Neural progenitor cell (in vitro differentiated cells): ENCODE measurements around the gene FLVCR2. TPM values are rescaled to one million over a fixed set of nuclear protein-coding genes. Genes with fewer than 3 reads are reported as not detected.

Experiments
- DNase-seq: peaks from one replicate; pipeline ENCODE4 v3.0.0-alpha.2; 2016; ENCODE audit warnings: low spot score
- H2AFZ ChIP-seq: fragments of 200-600 bp; sonication (generic); replicated peaks from 2 replicates; pipeline ENCODE4 v1.6.1; 2016; ENCODE audit warnings: antibody characterized with exemption
- H3F3A ChIP-seq: fragments of 200-600 bp; sonication (generic); 2 replicates; pipeline ENCODE4 v1.6.1; 2016; ENCODE audit warnings: antibody characterized with exemption, low read depth
- H3K27ac ChIP-seq: fragments of 200-600 bp; sonication (generic); 2 replicates; pipeline ENCODE4 v1.5.1; 2016; ENCODE audit warnings: mild to moderate bottlenecking
- H3K27me3 ChIP-seq: fragments of 200-600 bp; sonication (generic); 2 replicates; pipeline ENCODE4 v1.6.1; 2016; ENCODE audit warnings: mild to moderate bottlenecking, moderate library complexity
- H3K36me3 ChIP-seq: fragments of 200-600 bp; sonication (generic); 2 replicates; pipeline ENCODE4 v1.5.1; 2016
- H3K4me1 ChIP-seq: fragments of 200-600 bp; sonication (generic); 2 replicates; pipeline ENCODE4 v1.6.1; 2016; ENCODE audit warnings: mixed run types
- H3K4me2 ChIP-seq: fragments of 200-600 bp; sonication (generic); 2 replicates; pipeline ENCODE4 v1.6.1; 2016
- H3K4me3 ChIP-seq: fragments of 200-600 bp; sonication (generic); 2 replicates; pipeline ENCODE4 v1.5.1; 2016
- H3K79me2 ChIP-seq: fragments of 200-600 bp; sonication (generic); 2 replicates; pipeline ENCODE4 v1.6.1; 2016; ENCODE audit warnings: low read depth
- H3K9ac ChIP-seq: fragments of 200-600 bp; sonication (generic); 2 replicates; pipeline ENCODE4 v1.6.1; 2016
- H3K9me3 ChIP-seq: fragments of 200-600 bp; sonication (generic); 2 replicates; pipeline ENCODE4 v1.5.1; 2016; ENCODE audit warnings: low read depth
- H4K20me1 ChIP-seq: fragments of 200-600 bp; sonication (generic); 2 replicates; pipeline ENCODE4 v1.6.1; 2016; ENCODE audit warnings: low read depth
- H3K27ac Mint-ChIP-seq: 3 replicates; pipeline ENCODE4 v1.8.0; 2021; ENCODE audit warnings: mixed read lengths
- H3K27me3 Mint-ChIP-seq: 2 replicates; pipeline ENCODE4 v1.8.0; 2022; ENCODE audit warnings: low read depth, mild to moderate bottlenecking, inconsistent platforms, moderate library complexity, mixed read lengths; ENCODE audit not compliant: insufficient read depth
- H3K36me3 Mint-ChIP-seq: 3 replicates; pipeline ENCODE4 v1.8.0; 2021; ENCODE audit warnings: mixed read lengths
- H3K4me1 Mint-ChIP-seq: 3 replicates; pipeline ENCODE4 v1.8.0; 2021; ENCODE audit warnings: mixed read lengths
- H3K4me3 Mint-ChIP-seq: 3 replicates; pipeline ENCODE4 v1.8.0; 2021; ENCODE audit warnings: mild to moderate bottlenecking, moderate library complexity, mixed read lengths
- H3K9me3 Mint-ChIP-seq: 3 replicates; pipeline ENCODE4 v1.8.0; 2020; ENCODE audit warnings: mixed read lengths
- EZH2 ChIP-seq: fragments of 200-600 bp; sonication (generic); IDR thresholded peaks from 2 replicates; pipeline ENCODE4 v1.6.1; 2017; ENCODE audit warnings: antibody characterized with exemption, mild to moderate bottlenecking, moderate library complexity
- EZH2phosphoT487 ChIP-seq: fragments of 200-600 bp; sonication (generic); IDR thresholded peaks from 2 replicates; pipeline ENCODE4 v1.6.1; 2017; ENCODE audit warnings: antibody characterized with exemption
- total RNA-seq: library from RNA; depleted of rRNA; stranded (reverse); fragments of >200 nt; gene quantifications from 2 replicates; pipeline ENCODE4 v1.2.3, GENCODE V29; 2015; ENCODE audit warnings: low replicate concordance
- TF ChIP-seq, protein P1 (sequence below): fragments of 200-600 bp; sonication (generic); IDR thresholded peaks from 2 replicates; pipeline ENCODE4 v1.5.1; 2017; ENCODE audit warnings: antibody characterized with exemption, mild to moderate bottlenecking

The FLVCR2 gene
- total RNA-seq, 1 donor from 2014 or later, result 1.7 TPM

DNA sequence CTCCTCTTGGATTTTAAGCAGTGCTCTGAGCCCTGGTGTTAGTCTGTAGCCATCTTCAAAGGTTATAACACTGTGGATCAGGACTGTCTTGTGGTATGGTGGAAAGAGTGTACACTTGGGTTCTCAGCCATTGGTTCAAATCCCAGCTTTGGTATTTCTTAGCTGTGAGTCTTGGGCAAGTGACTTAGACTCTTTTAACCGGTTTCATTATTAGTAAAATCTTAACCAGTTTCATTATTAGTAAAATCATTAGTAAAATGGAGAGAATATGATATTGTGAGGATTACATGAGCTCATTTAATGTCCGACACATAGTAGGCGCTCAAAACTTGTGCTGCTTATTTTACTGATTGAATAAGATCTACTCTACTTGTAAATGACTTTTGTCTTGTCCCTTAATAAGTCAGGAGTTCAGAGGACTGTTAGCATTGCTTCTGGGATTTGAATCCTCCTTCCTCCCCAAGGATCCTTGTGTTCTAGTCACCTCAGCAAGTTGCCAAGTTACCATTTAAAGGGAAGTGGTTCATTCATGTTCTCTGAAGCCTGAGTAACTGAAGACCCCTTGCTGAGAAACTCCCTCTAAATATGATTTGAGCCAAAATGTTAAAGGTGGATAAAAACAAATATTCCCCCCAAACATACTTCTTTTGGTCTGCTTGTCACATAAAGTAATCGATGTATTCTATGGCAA is 95.1 kb downstream of the FLVCR2 start:
- Histone ChIP-seq H4K20me1 (peaks cover 13% of the 10 kb centered on the region), H3K9me3 (no peaks in the 10 kb centered on the region), H3K4me1 (peaks cover 23% of the 10 kb centered on the region), H3K27me3 (no peaks in the 10 kb centered on the region), H3K4me2 (no peak overlapping the region), H3K79me2 (peaks cover 40% of the 10 kb centered on the region), H3K9ac (no peak overlapping the region), H2AFZ (no peak overlapping the region), H3K27ac (no peak overlapping the region), H3K36me3 (peaks cover 21% of the 10 kb centered on the region), H3F3A (no peaks in the 10 kb centered on the region), H3K4me3 (no peak overlapping the region)
- H3K27me3 Mint-ChIP-seq, result peaks cover 2% of the 10 kb centered on the region
- H3K4me3 Mint-ChIP-seq, result no peak overlapping the region
- peaks cover 15% of the 10 kb centered on the region for H3K4me1 Mint-ChIP-seq
- peaks cover 7% of the 10 kb centered on the region for H3K9me3 Mint-ChIP-seq
- H3K36me3 Mint-ChIP-seq, result peaks cover 37% of the 10 kb centered on the region
- peak overlapping the region; percentile 0 for H3K27ac Mint-ChIP-seq
- TF ChIP-seq EZH2 (no peak), EZH2phosphoT487 (no peak)
- TF ChIP-seq, protein P1, sequence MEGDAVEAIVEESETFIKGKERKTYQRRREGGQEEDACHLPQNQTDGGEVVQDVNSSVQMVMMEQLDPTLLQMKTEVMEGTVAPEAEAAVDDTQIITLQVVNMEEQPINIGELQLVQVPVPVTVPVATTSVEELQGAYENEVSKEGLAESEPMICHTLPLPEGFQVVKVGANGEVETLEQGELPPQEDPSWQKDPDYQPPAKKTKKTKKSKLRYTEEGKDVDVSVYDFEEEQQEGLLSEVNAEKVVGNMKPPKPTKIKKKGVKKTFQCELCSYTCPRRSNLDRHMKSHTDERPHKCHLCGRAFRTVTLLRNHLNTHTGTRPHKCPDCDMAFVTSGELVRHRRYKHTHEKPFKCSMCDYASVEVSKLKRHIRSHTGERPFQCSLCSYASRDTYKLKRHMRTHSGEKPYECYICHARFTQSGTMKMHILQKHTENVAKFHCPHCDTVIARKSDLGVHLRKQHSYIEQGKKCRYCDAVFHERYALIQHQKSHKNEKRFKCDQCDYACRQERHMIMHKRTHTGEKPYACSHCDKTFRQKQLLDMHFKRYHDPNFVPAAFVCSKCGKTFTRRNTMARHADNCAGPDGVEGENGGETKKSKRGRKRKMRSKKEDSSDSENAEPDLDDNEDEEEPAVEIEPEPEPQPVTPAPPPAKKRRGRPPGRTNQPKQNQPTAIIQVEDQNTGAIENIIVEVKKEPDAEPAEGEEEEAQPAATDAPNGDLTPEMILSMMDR, result no peak
- peak; percentile 26 for DNase-seq

DNA sequence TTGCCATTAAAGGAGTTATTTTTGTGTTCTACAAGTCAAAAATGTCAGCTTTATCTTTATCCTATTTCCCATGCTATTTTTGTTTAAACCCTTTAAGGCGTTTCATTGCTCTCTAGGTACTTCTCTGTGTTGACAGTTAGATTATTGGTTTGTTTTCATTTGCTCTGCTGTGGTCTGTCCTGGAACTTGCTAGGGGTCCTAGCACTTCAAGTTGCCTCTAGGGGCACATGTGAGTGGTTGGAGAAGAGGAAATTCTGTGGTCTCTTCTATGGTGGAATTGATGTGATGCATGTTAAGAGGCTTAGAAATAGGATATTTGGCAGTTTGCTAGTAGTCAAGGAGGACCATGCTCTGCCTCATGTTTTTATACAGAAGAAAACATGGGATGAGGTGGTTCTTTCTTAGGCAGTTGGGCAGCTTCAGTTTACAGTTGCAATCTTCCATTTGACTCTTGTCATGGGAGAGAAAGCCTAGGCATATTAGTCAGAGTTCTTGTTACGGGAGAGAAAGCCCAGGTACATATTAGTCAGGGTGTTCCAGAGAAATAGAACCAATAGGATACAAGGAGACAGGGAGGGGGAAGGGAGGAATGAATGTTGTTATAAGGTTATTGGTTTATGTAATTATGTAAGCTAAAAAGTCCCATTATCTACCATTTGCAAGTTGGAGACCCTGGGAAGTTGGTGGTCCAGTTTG is 97.0 kb downstream of the FLVCR2 start:
- Histone ChIP-seq H3K9me3 (no peaks in the 10 kb centered on the region), H4K20me1 (peaks cover 13% of the 10 kb centered on the region), H3K9ac (no peak overlapping the region), H3K79me2 (peaks cover 45% of the 10 kb centered on the region), H3K27me3 (no peaks in the 10 kb centered on the region), H3K4me1 (peaks cover 23% of the 10 kb centered on the region), H3K4me2 (no peak overlapping the region), H3K4me3 (no peak overlapping the region), H3F3A (no peaks in the 10 kb centered on the region), H3K27ac (no peak overlapping the region), H3K36me3 (peaks cover 16% of the 10 kb centered on the region), H2AFZ (no peak overlapping the region)
- Mint-ChIP-seq H3K36me3 (peaks cover 22% of the 10 kb centered on the region), H3K4me1 (peaks cover 20% of the 10 kb centered on the region), H3K4me3 (no peak overlapping the region), H3K27ac (peak overlapping the region; percentile 30), H3K27me3 (peaks cover 2% of the 10 kb centered on the region), H3K9me3 (peaks cover 7% of the 10 kb centered on the region)
- TF ChIP-seq EZH2phosphoT487, result no peak
- TF ChIP-seq, protein P1, result peak; percentile 39
- DNase-seq, result peak; percentile 21

DNA sequence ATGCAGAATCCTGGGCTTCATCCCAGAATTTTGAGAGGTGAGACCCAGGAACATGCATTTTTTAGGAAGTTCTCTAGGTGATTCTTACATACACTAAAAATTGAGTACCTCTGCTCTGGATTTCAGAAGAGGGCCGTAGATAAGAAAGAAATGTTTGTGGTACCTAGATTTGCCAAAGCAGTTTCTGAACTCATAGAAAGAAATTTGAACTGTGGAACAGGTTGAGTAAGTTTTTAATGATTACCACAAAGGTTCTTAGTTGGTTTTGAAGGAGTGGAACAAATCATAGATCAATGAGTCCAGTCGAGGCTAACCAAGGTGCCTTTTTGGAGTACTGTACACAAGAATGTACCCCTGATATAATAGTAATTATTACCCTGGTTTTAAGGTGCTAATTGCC is 107.5 kb downstream of the FLVCR2 start:
- Histone ChIP-seq H3K4me1 (no peaks in the 10 kb centered on the region), H3K27me3 (no peaks in the 10 kb centered on the region), H4K20me1 (no peaks in the 10 kb centered on the region), H3K79me2 (no peaks in the 10 kb centered on the region), H2AFZ (no peak overlapping the region), H3F3A (no peaks in the 10 kb centered on the region), H3K9ac (no peak overlapping the region), H3K4me3 (no peak overlapping the region), H3K4me2 (no peak overlapping the region), H3K9me3 (no peaks in the 10 kb centered on the region), H3K36me3 (no peaks in the 10 kb centered on the region), H3K27ac (no peak overlapping the region)
- no peaks in the 10 kb centered on the region for H3K27me3 Mint-ChIP-seq
- TF ChIP-seq EZH2, result no peak
- no peak for TF ChIP-seq EZH2phosphoT487
- TF ChIP-seq, protein P1, result no peak
- DNase-seq, result no peak
- no peak overlapping the region for H3K27ac Mint-ChIP-seq
- no peak overlapping the region for H3K4me3 Mint-ChIP-seq
- peaks cover 23% of the 10 kb centered on the region for H3K36me3 Mint-ChIP-seq
- no peaks in the 10 kb centered on the region for H3K9me3 Mint-ChIP-seq
- no peaks in the 10 kb centered on the region for H3K4me1 Mint-ChIP-seq
